Measurements from ENCODE around the gene HEATR9. TPM values are rescaled to one million over a fixed set of nuclear protein-coding genes. Genes with fewer than 3 reads are reported as not detected.
A peak's percentile ranks its signal among the peaks of the same experiment; 100 is the strongest.

Gene HEATR9
- polyA plus RNA-seq, 3 donors, result not detected

DNA sequence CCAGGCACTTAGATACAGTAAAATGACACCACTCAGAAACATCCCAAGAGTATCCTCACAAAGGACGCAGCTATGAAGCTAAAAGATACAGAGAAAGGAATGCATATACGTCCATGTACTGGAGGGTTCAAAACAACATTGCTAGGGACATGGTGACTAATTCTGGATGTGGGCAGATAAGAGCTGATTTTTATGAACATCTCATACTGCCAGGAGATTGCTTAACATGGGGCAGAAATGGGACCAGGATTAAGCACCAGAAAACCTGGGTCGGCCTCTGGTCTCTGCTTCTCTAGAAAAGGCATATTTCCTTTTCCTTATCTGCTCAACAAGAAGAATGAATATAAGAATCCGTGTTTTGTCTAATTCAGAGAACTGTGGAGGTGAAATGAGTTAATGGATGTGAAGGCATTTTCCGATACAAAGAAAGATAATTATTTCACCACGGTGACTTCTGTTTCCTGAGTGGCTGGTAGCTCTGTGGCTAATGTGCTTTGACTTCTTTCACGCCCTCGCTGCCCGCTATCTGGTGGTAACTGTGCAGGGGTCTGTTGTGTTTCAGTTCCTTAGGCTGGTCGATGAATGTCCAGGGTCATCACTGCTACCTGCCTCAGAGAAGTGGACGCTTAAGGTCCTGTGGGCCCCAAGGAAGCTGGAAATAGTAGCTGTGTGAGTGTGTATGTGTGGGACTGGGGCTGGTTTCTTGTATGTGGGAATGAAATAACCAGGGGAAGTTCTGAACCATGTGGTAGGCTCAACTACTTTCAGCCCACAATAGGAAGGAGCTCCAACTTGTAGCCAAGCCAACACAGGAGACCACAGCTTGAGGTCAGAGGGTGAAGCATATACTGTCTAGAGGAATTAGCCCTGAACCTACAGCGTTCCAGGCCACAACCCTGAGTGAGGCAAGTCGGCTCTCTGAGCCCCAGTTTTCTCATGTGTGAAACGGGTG is 27.2 kb upstream of the HEATR9 start:
- no peaks in the 10 kb centered on the region for H3K79me2 ChIP-seq (ENCODE audit: insufficient read depth, low read length)
- peak overlapping the region; percentile 71 for H2AFZ ChIP-seq (ENCODE audit: insufficient read depth, low read depth, low read length, poor library complexity, severe bottlenecking)
- H3K4me3 ChIP-seq (replicated peaks in 1 of 3; ENCODE audit: low read depth in 2 of 3, low read length in 3 of 3), result peak overlapping the region in 1 of 3 experiments; percentile 48
- Mint-ChIP-seq H3K4me3 (peak overlapping the region; percentile 13 to 87), H3K27me3 (ENCODE audit: low read depth in 3 of 3) (peaks cover 0 to 6% (median 3%) of the 10 kb centered on the region in 3 donors), H3K36me3 (peaks cover 0 to 3% of the 10 kb centered on the region in 2 donors), H3K9me3 (no peaks in the 10 kb centered on the region), H3K27ac (peak overlapping the region in 6 of 7 donors; percentile 64 to 91 (median 74)), H3K4me1 (peaks cover 60% of the 10 kb centered on the region)
- no peaks in the 10 kb centered on the region for H3K9me3 ChIP-seq (replicated peaks in 1 of 2; ENCODE audit: control insufficient read depth in 1 of 2, insufficient read depth in 1 of 2, low read length in 2 of 2)
- no peak overlapping the region for H3K9ac ChIP-seq (ENCODE audit: insufficient read depth, low read length, poor library complexity, severe bottlenecking)
- H3K4me2 ChIP-seq (replicated peaks; ENCODE audit: extremely low read depth, low read length, poor library complexity, severe bottlenecking), result peak overlapping the region; percentile 56
- WGBS (ENCODE audit: insufficient coverage), result 0% methylated on average over 8 of the region's 14 CpGs
- peak in 2 of 3 donors; percentile 8 to 65 for DNase-seq
- H3K4me1 ChIP-seq (ENCODE audit: control insufficient read depth in 1 of 2, insufficient read depth in 2 of 2, low read length in 2 of 2), result peaks cover 43 to 58% of the 10 kb centered on the region in 2 donors
- TF ChIP-seq, protein P1, sequence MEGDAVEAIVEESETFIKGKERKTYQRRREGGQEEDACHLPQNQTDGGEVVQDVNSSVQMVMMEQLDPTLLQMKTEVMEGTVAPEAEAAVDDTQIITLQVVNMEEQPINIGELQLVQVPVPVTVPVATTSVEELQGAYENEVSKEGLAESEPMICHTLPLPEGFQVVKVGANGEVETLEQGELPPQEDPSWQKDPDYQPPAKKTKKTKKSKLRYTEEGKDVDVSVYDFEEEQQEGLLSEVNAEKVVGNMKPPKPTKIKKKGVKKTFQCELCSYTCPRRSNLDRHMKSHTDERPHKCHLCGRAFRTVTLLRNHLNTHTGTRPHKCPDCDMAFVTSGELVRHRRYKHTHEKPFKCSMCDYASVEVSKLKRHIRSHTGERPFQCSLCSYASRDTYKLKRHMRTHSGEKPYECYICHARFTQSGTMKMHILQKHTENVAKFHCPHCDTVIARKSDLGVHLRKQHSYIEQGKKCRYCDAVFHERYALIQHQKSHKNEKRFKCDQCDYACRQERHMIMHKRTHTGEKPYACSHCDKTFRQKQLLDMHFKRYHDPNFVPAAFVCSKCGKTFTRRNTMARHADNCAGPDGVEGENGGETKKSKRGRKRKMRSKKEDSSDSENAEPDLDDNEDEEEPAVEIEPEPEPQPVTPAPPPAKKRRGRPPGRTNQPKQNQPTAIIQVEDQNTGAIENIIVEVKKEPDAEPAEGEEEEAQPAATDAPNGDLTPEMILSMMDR (IDR thresholded peaks at IDR 0.05), result no peak
- H4K20me1 ChIP-seq (ENCODE audit: insufficient read depth, low read length), result no peaks in the 10 kb centered on the region
- H3K27me3 ChIP-seq (ENCODE audit: control insufficient read depth in 2 of 2, insufficient read depth in 2 of 2, low read length in 2 of 2), result no peaks in the 10 kb centered on the region
- peak overlapping the region in 1 of 2 donors; percentile 32 for H3K27ac ChIP-seq (ENCODE audit: low read depth in 1 of 2, low read length in 2 of 2)
- intact Hi-C loops (cut with micrococcal nuclease), result no loop called here
- H3K36me3 ChIP-seq (replicated peaks in 1 of 2; ENCODE audit: control insufficient read depth in 1 of 2, insufficient read depth in 2 of 2, low read length in 2 of 2), result no peaks in the 10 kb centered on the region

DNA sequence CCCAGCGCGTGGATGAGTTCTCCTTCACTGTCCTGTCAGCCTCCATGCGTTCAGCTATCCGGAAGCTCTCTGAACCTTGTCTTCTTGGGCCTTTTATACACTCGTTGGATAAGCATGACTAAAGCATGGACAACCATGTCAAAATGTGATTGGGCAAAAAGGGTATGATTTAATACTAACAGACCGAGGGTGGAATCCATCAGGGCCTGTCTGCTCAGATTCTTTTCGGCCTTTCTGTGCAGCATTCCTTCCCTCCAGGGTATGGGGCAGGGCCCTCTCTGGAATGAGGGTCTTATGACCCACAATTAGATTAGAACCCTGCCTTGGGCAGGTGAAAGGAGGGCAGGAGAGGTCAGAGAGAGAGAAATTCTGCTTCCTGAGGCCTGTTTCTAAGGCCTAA is 25.5 kb upstream of the HEATR9 start:
- Mint-ChIP-seq H3K36me3 (no peaks in the 10 kb centered on the region), H3K27me3 (ENCODE audit: low read depth in 3 of 3) (peaks cover 0 to 6% (median 4%) of the 10 kb centered on the region in 3 donors), H3K27ac (peak overlapping the region in 1 of 7 donors; percentile 8), H3K9me3 (no peaks in the 10 kb centered on the region), H3K4me3 (no peak overlapping the region), H3K4me1 (peaks cover 62% of the 10 kb centered on the region)
- Histone ChIP-seq H2AFZ (ENCODE audit: insufficient read depth, low read depth, low read length, poor library complexity, severe bottlenecking) (no peak overlapping the region), H3K9me3 (replicated peaks in 1 of 2; ENCODE audit: control insufficient read depth in 1 of 2, insufficient read depth in 1 of 2, low read length in 2 of 2) (no peaks in the 10 kb centered on the region), H3K36me3 (replicated peaks in 1 of 2; ENCODE audit: control insufficient read depth in 1 of 2, insufficient read depth in 2 of 2, low read length in 2 of 2) (no peaks in the 10 kb centered on the region), H3K4me2 (replicated peaks; ENCODE audit: extremely low read depth, low read length, poor library complexity, severe bottlenecking) (no peak overlapping the region), H3K27me3 (ENCODE audit: control insufficient read depth in 2 of 2, insufficient read depth in 2 of 2, low read length in 2 of 2) (no peaks in the 10 kb centered on the region), H3K4me3 (replicated peaks in 1 of 3; ENCODE audit: low read depth in 2 of 3, low read length in 3 of 3) (no peak overlapping the region), H3K9ac (ENCODE audit: insufficient read depth, low read length, poor library complexity, severe bottlenecking) (no peak overlapping the region), H3K27ac (ENCODE audit: low read depth in 1 of 2, low read length in 2 of 2) (no peak overlapping the region), H4K20me1 (ENCODE audit: insufficient read depth, low read length) (no peaks in the 10 kb centered on the region), H3K4me1 (ENCODE audit: control insufficient read depth in 1 of 2, insufficient read depth in 2 of 2, low read length in 2 of 2) (peaks cover 43 to 50% of the 10 kb centered on the region in 2 donors), H3K79me2 (ENCODE audit: insufficient read depth, low read length) (no peaks in the 10 kb centered on the region)
- WGBS (ENCODE audit: insufficient coverage), result 97% methylated on average over 3 of the region's 7 CpGs
- TF ChIP-seq, protein P1 (IDR thresholded peaks at IDR 0.05), result no peak
- no peak for DNase-seq
- intact Hi-C loops (cut with micrococcal nuclease), result no loop called here
